NCI-H748 treated with DMSO at 0.1 percent for 48 hours (cell line): ENCODE data around the gene JPH4.

Experiments used
- DNase-seq: peaks from one replicate; lab custom pipeline; 2025; lab: John Stamatoyannopoulos, UW

Gene JPH4

DNA sequence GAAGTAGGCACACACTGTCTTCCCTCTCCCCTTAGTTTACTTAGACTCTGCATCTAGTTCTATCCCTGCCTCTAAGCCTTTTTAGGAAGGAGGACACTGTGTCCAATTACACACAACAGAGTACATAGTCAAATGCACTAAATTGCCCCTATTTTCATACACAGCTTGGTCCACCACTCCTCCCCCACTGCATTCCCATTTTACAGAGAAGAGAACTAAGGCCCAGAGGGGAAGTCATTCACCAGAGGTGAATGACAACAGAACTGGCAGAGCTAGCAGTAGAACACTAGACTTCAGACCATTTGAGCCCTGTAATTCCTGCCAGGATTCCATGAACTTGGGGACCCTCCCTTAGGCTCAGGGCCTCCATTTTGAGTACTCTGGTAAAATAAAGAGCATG, 1.1 kb upstream of the JPH4 start:
- no peak for DNase-seq

DNA sequence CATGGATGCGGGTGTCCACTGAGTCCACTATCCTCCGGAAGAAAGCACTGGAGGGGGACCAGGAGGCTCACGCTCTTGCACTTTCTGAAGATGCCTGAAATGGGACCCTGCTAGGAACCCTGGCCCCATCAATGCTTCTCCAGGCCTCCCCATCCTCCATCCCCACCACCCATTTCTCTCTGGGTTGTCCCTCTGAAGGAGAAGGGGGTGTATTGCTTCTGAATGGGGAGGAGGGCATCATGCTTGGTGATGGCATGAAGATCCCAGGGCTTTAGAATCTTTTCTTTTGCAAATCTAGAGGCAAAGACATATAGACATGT, 681 bp upstream of the JPH4 start:
- no peak for DNase-seq

DNA sequence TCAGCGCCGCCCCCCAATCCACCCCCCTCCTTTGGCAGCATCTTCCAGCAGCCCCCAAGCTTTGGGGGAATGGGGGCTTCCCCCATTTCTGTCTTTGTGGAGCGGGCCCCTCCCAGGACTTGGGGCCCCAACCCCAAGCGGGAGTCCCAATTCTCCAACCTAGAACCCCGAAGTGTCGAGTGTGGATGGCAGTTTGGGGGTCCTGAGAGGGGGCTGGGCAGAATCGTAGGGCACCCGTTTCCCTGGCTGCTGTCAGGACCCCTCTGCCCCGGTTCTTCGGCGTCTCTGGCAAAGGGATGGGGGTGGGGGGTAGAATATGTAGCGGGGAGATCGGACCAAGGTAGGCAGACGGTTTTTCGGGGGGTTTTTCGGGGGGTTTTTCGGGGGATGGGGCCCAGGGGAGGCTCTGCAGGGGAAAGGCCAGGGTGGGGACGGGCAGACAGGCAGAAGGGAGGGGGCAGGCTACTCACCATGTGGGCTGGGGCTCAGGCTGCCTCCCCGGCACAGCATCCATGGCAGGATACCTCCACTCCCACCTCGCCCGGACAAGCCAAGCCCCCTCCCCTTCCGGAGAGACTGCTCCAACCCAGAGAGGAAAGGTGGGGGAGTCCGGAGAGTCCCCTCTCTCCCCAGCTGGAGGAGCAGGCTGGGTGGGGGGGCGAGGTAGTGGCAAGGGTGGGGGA, 739 bp downstream of the JPH4 start:
- no peak for DNase-seq

DNA sequence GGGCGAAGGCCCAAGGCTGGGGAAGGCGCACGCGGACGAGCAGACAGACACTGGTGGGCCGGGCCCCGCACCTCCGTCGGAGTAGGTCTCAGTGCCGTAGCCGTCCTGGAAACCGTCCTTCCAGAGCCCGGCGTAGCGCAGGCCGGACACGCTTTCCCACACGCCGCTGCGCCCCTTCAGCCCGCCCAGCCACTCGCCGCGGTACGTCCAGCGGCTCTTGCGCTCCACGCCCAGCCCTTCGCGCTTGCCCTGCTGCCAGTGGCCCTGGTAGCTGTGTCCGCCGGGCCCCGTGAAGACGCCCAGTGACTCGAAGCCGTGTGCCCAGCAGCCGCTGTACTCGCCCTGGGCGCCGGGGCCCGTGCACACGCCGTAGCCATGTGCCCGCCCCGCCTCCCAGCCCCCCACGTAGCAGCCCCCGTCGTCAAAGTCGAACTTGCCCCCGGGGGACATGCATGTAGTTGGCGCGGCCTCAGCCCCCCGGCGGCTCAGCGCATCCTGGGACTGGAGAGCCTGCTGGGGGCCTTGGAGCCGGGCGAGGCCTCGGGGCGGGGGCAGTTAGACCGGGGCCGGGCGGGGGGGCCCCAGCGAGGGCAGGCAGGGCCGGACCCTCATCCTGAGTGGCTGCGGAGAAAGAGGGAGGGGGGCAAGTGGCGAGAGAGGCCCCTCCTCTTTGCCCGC, 1.4 kb downstream of the JPH4 start:
- no peak for DNase-seq

DNA sequence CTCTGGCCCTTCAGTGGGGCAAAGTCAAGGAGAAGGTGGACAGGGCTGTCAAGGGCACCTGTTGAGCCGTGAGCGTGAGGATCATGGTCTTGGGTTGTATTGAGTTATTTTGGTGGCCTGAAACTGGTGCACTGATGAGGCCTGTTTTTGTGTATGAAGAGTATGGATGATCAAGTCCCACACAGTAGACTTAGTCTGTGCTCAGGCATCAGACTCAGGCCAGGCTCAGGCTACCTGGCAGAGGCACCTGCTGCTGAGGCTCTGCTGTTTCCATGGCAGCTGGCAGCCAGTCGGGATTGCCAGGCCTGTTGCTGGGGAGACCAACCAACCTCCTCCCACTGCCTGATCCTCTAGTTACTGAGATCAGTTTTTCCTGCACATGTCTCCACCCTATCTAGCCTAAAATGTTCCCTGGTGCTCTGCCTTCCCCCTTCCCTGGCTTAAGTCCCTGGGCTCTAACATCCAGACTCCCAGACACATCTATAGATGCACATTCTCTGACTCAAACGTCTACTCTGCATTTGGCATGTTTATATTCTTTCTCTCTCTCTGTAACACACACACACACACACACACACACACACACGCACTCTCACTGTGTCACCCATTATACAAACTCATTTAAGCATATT, 5.1 kb downstream of the JPH4 start:
- peak; percentile 23 for DNase-seq

DNA sequence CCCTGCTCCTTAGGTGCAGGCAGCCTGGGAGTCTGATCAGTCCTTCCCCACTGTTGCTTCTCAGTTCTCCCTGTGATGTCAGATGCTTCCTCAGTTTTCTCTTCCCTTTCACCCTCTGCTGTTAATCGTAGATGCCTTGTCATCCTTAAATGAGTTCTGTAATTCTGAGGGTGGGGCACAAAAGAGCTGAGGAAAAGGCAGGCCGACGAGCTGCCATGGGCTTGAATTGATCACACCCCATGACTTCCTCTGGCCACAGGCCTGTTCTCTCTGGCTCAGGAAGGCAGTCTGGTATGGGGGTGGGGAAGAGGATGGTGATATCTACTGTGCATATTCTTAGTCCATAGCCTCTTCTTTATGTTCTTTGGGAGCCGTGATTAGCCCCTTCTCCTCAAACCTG, 5.8 kb downstream of the JPH4 start:
- DNase-seq, result no peak

DNA sequence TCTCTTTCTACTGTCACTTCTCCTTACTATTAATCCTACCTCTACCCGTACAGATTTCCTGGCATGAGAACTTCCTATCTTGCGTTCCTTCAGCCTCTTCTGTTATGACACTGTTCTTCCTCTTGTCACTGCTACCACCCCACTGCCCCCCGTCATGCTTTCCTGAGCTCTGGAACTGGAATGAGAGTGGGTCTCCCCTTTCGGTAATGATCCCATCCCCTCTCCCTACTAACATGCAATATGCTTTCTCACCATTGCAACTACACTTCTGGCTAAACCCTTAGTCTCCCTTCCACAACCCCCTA, 6.1 kb downstream of the JPH4 start:
- DNase-seq, result no peak

DNA sequence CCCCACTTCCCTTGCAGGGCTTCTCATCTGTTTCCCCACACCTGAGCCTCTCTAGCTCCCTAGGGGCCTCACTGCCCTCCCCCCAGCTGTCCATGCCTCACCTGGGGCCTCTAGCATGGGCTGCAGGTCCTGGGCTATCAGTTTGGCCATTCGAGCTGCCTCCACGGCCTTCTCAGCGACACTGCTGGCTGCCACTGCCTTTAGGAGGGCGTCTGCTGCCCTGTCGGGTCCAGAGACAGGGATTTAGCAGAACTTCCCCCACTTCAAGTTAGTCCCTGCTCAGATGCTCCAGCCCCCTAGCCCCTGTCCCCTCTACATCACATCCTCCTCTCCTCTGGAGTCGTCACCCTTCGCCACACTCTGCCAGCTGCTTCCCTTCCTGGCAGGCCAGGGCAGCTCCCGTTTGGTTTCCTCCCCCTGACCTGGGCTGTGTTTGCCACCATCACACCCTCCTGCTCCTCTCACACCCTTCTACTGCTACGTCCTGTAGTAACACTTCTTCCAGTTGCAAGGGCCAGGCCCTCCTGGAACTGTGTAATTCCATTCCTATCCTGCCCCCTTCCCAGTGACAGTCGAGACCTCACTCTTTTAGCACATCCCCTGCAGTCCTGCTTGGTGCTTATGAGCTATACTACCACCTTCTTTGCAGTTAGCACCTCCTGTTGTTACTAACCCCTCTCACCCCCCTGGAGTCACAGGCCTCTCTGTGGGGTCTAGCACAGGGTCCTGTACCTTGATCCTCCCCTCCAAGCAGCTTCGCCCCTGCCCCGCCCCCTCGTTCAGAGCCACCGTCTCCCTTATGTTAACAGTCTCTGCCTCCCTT, 6.7 kb downstream of the JPH4 start:
- no peak for DNase-seq

DNA sequence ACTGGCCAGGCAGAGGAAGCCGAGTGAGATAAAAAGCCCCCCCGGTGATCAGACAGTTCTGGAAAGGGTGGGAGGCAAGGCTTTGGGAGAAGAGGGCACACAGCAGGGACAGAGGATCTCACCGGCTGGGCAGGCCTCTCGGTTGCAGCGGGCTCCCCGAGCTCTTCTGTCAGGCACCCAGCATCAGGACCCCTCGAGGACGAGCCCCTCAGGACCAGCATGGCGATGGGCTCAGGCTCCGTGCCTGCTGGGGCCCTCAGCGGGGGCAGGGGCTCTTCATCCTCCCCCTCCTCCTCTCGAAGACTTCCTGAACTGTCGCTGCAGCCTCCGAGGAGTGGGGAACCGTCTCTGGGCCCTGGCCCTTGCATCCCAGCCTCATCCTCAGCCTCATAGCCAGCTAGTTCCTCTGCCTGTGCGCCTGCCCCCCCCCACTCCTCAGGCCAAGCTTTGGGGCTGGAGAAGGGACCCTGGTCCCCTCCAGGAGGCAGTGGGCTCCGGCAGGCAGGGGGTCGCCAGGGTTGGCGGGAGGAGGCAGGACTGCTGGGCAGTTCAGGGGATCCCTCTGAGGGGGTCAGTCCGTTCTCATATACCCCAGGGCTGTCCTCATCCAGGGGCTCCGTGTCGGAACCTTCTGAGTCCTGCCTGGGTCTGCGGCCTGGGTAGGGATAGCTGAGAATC, 7.6 kb downstream of the JPH4 start:
- DNase-seq, result no peak

DNA sequence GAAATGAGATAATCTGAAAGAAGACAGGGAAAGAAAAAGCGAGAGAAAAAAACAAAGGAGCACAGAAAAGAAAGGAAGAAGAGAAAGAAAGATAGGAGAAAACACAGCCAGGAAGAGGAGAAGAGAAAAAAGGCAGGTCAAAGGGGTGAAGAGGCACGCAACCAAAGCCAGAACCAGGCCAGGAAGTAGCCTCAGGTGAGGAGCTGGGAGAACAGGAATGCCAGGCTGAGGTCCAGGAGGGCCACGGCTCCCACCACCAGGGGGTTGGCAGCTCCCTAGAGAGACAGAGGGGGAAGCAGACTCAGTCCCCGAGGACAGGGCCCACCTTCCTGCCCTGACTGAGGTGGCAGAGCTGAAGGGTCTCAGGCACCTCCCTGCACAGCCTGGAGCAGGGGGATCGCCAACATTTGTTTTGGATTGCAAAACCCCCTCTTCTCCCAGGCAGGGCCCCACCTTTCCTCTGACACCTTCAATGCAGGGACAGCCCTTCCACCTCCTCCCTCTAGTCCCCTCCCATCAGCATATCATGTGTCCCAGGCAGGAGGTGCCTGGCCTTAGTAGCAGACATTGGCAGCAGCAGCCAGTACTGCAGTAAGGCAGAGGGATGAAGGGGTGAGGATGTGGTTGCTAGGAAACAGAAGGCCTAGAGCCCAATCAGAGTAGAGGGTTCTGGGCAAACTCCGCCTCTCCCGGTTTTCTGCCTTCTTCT, 9.0 kb downstream of the JPH4 start:
- no peak for DNase-seq

DNA sequence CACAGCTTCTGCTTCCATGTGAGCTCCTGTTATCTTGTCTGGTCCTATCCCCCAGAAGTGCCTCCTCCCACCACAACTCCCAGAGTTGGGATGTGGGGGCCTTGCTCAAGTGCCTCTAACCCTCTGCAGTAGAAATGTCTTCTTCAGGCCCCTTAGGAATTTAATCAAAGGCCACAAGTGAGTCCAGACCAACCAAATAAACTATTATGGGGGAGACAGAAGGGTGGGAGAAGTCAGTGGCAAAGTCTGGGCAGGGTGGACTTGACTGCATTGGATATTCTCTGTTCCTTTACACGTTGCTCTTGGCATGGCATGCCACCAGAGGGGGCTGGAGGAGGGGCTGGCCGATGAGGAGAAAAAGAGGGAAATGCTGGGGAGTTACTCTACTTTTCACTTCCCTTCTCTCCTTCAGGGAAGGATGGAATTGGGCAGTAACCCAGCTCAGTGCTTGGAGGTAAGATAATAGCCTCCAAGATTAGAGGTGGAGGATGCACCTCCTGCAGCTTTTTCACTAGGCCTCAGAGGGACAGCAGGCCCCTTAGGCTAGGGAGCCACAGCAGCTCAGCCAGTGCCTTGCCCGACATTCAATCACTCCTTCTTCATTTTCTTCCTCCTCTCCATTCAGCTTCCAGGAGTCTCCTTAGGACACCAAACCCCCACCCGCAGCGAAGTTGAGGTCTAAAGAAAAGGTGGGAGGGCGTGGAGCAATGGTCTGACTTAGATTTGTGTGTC, 9.8 kb downstream of the JPH4 start:
- no peak for DNase-seq

DNA sequence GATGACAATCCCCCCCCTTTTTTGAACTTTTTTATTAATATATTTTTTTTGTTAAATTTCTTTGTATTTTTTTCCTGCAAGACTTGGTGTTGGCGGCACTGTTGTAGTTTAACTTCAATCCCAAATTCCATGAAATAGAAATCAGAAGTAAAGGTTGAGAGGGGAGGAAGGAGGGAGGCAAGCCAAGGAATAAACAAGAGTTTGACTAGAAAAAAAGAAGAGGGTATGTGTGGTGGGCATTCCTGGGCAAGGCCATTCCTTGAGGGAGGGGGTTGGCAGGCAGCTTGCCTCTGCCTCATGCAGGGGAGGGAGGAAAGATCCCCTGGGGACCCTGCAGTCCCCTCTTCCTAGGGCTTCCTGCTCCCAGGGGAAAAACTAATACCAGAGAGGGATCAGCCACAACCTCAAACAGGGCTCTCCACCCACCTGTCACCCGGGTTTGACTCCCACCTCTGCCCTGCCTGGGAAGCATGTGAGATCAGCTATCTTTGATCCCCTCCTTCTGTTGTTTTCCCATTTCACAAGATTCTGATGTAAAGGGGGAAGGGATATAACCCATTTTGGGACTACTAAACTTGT, 10.5 kb downstream of the JPH4 start:
- DNase-seq, result no peak

DNA sequence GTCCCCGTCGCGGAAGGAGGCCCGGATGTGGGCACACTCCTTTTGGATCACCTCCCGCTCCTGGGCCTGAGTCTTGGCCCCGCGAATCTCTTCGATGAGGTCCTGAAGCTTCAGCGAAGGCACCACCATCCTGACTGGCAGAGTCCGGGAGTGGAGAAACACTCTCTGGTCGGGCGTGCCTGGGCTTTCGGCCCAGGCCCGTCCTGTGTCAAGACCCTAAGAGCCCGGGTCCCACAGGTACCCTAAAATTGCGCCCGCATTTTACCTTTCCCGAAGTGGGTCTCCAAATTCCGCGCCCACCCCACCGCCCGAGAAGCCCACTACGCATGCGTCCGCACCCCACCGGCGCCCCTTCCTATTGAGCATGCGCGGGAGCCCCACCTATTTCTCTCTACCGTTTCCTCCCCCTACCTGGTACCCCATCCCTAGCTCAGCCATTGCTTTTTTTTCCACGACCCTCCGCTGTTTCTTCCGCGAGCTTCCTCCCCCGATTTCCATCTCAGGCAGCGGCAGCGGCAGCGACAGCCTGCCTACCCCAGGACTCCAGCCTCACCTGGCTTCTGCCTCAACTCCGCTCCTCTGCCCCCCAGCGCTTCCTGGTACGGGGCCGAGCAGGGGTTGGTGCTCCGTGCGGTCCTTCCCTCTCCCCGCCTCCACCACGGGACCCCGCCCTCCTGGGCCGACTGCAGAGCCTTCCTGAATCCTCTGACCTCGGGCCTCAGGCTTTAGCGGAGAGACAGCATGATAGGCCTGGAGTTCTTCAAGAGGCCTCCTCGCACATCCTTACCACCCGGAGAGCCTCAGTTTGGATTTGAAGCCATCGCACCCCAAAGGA, 11.2 kb downstream of the JPH4 start, which contains the start of gene AP1G2:
TSS of gene AP1G2 (minus strand) at position 606 of the 835 bp plus-strand sequence. CDS start at position 129, 477 bp downstream.
- peak; percentile 79 for DNase-seq

DNA sequence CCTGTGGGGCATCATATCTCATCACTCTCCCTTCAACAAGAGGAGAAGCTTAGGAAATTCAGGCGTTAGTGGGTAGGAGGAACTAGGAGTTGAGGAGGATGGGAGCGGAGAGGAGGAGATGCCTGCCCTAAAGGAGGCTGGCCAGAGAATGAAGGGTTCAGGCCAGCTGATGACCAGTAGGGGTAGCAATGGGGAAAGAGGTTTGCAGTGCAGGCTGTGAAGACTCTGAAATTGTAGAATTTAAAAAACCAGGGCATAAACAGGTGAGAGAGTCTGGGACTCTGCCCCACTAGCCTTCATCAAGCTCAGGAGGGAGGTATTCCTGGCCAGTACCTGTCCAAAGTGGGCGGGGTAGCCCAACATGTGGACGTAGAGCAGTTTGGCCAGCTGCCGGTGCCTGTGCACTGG, 11.8 kb downstream of the JPH4 start:
- DNase-seq, result no peak

DNA sequence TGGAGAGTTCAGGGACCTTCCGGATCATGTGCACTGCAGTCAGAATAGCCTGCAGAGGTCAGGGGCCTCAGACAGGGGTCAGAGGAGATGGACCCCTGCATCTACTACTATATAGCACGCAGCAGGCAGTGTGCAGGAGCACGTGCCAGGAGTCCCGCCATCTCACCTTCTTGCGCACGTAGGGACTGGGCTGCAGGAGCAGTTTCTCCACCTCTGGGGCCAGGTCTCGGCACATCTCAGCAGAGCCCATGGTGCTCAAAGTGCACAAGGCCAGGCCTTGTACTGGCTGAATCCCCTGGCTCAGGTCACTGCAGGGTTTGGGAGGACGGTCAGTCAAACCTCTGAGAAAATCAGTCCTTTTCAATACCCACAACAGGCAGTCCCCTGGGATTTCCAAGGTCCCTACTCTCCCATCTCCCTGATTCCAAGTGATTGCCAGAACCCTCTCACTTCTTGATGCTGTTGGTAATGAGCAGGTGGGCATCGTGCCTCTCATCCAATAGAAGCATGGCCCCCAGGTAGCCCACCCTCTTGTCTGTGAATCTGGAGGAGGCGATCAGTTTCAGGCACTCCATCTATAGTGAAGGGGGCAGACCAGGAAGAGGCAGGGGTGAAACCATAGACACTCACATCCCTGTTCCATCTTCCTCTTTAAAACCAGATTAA, 12.3 kb downstream of the JPH4 start:
- no peak for DNase-seq

DNA sequence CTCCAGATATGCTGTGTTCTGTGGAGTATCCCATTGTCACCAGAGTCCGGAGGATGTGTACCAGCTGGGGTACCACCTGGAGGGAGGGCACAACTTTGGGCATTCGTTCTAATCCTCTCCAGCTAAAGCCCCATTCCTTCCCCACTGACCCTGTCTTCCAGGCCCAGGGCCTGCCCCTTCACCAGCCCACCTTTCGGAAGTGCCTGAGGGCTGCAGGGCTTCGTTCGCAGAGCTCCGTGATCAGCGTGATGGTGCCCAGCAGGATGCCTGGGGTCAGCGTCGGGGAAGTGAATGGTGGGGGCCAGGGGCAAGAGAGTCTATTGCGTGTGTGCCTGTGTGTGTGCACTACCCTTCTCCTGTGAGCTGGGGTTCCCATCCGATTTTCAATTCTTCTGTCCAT, 13.0 kb downstream of the JPH4 start:
- no peak for DNase-seq

DNA sequence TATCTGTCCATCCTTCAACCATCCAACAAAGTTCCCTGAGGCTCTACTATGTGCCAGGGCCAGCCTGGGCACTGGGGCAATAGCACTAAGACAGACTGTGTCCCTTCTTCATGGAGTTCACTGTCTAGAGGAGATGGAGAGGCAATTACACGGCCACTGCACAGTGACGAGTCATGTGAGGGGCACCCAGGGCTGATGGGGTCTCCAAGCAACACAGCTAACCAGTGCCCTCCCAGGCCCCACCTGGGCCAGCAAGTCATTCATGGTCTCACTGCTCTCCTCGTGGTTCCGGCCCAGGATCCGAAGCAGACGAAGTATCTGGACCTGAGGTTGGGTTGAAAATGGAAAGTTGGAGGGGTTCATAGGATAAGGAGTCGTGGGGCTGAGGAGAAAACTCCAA, 13.7 kb downstream of the JPH4 start:
- DNase-seq, result no peak

DNA sequence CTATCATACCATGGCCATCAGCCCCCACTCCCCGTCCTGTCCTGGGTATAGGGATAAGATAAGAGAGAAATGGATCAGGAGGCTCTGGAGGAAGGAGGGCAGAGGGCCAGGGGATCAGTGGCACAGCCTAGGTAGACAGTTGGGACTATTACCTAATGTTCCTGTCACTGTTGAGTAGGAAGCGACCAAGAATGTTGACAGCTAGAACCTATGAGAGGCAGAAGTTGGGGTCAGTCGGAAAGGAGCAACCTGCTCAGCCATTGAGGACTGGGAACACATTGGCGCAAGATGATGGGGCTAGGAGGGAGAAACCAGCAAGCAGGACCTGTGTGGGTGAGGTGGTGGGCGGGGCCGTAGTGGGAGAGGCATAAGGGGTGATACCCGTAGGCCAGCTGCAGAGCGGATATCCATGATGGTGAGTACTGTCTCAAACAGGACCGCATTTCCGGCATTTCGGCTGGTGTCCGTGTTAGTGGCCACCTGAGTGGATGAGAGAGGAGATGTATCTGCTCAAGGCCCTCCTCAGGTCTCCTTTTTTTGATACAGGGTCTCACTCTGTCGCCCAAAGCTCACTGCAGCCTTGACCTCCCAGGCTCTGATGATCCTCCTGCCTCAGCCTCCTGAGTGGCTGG, 14.3 kb downstream of the JPH4 start:
- no peak for DNase-seq
